ENCODE measurements around the gene ADK. TPM values are rescaled to one million over a fixed set of nuclear protein-coding genes. Genes with fewer than 3 reads are reported as not detected.
A peak's percentile ranks its signal among the peaks of the same experiment; 100 is the strongest.

ADK gene
- total RNA-seq, 1 donor from 2014 or later: 62.0 TPM

DNA sequence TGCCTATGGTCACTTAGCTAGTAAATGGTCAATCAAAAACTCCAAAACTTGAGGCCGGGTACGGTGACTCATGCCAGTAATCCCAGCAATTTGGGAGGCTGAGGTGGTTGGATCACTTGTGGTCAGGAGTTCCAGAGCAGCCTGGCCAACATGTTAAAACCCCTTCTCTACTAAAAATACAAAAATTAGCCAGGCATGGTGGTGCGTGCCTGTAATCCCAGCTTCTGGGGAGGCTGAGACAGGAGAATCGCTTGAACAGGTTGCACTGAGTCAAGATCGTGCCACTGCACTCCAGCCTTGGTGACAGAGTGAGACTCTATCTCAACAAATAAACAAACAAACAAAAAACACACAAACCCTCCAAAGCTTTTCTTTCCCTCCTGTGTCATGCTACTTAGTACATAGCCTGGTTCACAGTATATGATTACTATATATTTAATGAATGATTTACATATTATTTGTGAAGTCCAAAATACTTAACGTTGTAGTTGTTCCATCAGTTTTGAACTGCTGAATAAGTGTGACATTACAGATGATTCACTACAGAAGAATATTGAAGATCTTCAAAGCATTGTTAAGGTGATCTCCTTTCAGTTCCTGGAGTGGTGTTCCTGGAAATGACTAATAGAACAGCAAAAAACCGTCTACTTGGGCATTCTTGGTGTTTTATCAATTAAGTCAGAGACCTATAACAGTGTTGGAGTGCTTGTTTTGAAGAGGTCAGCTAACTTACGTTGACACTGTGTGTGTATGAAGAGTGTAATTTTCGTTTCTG, 72.9 kb downstream of the ADK start:
- peak overlapping the region; percentile 96 for H3K27ac Mint-ChIP-seq (ENCODE audit: unreplicated experiment)

DNA sequence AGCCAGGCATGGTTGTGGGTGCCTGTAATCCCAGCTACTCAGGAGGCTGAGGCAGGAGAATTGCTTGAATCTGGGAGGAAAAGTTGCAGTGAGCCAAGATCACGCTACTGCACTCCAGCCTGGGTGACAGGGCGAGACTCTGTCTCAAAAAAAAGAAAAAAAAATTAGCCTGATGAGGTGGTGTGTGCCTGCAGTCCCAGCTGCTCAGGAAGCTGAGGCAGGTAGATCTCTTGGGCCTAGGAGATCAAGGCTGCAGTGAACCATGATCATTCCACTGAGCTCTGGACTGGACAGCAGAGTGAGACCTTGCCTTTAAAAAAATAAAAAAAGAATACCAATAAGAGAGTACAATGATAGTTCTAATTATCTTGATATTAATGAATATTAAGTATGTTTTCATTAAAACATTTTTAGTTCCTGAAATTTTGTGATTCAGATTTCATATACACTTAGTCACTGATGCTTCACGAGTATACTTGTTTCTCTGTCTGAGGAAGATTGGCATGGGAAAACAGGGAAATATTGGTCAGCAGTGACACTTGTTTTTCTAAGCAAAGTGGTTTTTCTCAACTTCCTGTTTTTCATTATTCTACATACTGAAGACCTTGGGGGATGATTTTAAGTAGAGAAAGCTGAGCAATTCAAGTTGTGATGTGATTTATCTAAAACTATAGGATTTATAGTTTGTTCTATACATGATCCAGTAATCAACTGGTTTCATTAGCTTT, 76.8 kb downstream of the ADK start:
- Mint-ChIP-seq H3K27me3 (ENCODE audit: low read depth, unreplicated experiment) (no peaks in the 10 kb centered on the region), H3K4me1 (ENCODE audit: low read depth, unreplicated experiment) (peaks cover 18% of the 10 kb centered on the region), H3K9me3 (ENCODE audit: unreplicated experiment) (no peaks in the 10 kb centered on the region), H3K27ac (ENCODE audit: unreplicated experiment) (no peak overlapping the region), H3K36me3 (ENCODE audit: low read depth, unreplicated experiment) (no peaks in the 10 kb centered on the region), H3K4me3 (ENCODE audit: unreplicated experiment) (no peak overlapping the region)
- H3K4me1 ChIP-seq (ENCODE audit: insufficient read depth, low read length): peaks cover 13% of the 10 kb centered on the region
- H3K9ac ChIP-seq (ENCODE audit: low read length): no peak overlapping the region
- peak overlapping the region; percentile 12 for H3K4me2 ChIP-seq (ENCODE audit: low read length)
- TF ChIP-seq, protein P1, sequence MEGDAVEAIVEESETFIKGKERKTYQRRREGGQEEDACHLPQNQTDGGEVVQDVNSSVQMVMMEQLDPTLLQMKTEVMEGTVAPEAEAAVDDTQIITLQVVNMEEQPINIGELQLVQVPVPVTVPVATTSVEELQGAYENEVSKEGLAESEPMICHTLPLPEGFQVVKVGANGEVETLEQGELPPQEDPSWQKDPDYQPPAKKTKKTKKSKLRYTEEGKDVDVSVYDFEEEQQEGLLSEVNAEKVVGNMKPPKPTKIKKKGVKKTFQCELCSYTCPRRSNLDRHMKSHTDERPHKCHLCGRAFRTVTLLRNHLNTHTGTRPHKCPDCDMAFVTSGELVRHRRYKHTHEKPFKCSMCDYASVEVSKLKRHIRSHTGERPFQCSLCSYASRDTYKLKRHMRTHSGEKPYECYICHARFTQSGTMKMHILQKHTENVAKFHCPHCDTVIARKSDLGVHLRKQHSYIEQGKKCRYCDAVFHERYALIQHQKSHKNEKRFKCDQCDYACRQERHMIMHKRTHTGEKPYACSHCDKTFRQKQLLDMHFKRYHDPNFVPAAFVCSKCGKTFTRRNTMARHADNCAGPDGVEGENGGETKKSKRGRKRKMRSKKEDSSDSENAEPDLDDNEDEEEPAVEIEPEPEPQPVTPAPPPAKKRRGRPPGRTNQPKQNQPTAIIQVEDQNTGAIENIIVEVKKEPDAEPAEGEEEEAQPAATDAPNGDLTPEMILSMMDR (IDR thresholded peaks at IDR 0.05; ENCODE audit: insufficient read depth, low read depth, low read length): no peak
- TF ChIP-seq EZH2 (IDR thresholded peaks at IDR 0.05; ENCODE audit: insufficient read depth, low read length): no peak
- H3K4me3 ChIP-seq (ENCODE audit: insufficient read depth, low read depth, low read length): no peak overlapping the region
- H3K27me3 ChIP-seq (ENCODE audit: insufficient read depth, low read length): no peaks in the 10 kb centered on the region
- H2AFZ ChIP-seq (ENCODE audit: low read depth, low read length): no peak overlapping the region
- DNase-seq (ENCODE audit: low read depth): peak; percentile 49
- no peaks in the 10 kb centered on the region for H3K36me3 ChIP-seq (ENCODE audit: insufficient read depth, low read length)
- H4K20me1 ChIP-seq (ENCODE audit: insufficient read depth, low read length): no peaks in the 10 kb centered on the region
- H3K9me3 ChIP-seq (ENCODE audit: insufficient read depth, low read depth, low read length): no peaks in the 10 kb centered on the region
- H3K79me2 ChIP-seq (ENCODE audit: insufficient read depth, low read length): peaks cover 15% of the 10 kb centered on the region
- peak overlapping the region; percentile 73 for H3K27ac ChIP-seq (ENCODE audit: low read depth, low read length)
- peak; percentile 23 for FAIRE-seq

More for the DNA sequence above, 72.9 kb downstream of the ADK start:
- no peaks in the 10 kb centered on the region for H3K36me3 Mint-ChIP-seq (ENCODE audit: low read depth, unreplicated experiment)
- H3K27me3 Mint-ChIP-seq (ENCODE audit: low read depth, unreplicated experiment): no peaks in the 10 kb centered on the region
- peaks cover 6% of the 10 kb centered on the region for H3K79me2 ChIP-seq (ENCODE audit: insufficient read depth, low read length)
- no peak overlapping the region for H3K4me3 ChIP-seq (ENCODE audit: insufficient read depth, low read depth, low read length)
- H3K9me3 ChIP-seq (ENCODE audit: insufficient read depth, low read depth, low read length): no peaks in the 10 kb centered on the region
- TF ChIP-seq EZH2 (IDR thresholded peaks at IDR 0.05; ENCODE audit: insufficient read depth, low read length): no peak
- TF ChIP-seq, protein P1 (IDR thresholded peaks at IDR 0.05; ENCODE audit: insufficient read depth, low read depth, low read length): no peak
- H3K4me3 Mint-ChIP-seq (ENCODE audit: unreplicated experiment): no peak overlapping the region
- H3K9ac ChIP-seq (ENCODE audit: low read length): no peak overlapping the region
- no peak overlapping the region for H2AFZ ChIP-seq (ENCODE audit: low read depth, low read length)
- no peaks in the 10 kb centered on the region for H3K27me3 ChIP-seq (ENCODE audit: insufficient read depth, low read length)
- DNase-seq (ENCODE audit: low read depth) (peak; percentile 81), FAIRE-seq (peak; percentile 55)
- H4K20me1 ChIP-seq (ENCODE audit: insufficient read depth, low read length): no peaks in the 10 kb centered on the region
- H3K4me1 Mint-ChIP-seq (ENCODE audit: low read depth, unreplicated experiment): peaks cover 16% of the 10 kb centered on the region
- peaks cover 9% of the 10 kb centered on the region for H3K4me1 ChIP-seq (ENCODE audit: insufficient read depth, low read length)
- peak overlapping the region; percentile 72 for H3K4me2 ChIP-seq (ENCODE audit: low read length)
- H3K9me3 Mint-ChIP-seq (ENCODE audit: unreplicated experiment): no peaks in the 10 kb centered on the region
- peak overlapping the region; percentile 52 for H3K27ac ChIP-seq (ENCODE audit: low read depth, low read length)
- no peaks in the 10 kb centered on the region for H3K36me3 ChIP-seq (ENCODE audit: insufficient read depth, low read length)
